Measurements from ENCODE around the gene SLC9A3.

Gene SLC9A3

GRCh38 chr5:433836-434235 is 90.4 kb downstream of the SLC9A3 start:
- Mint-ChIP-seq H3K4me3 (no peak overlapping the region), H3K36me3 (peaks cover 5% of the 10 kb centered on the region), H3K4me1 (ENCODE audit: low read depth) (peaks cover 3% of the 10 kb centered on the region), H3K27ac (no peak overlapping the region), H3K27me3 (no peaks in the 10 kb centered on the region), H3K9me3 (ENCODE audit: low read depth) (no peaks in the 10 kb centered on the region)

- Mint-ChIP-seq H3K4me1 (ENCODE audit: low read depth) (peaks cover 3% of the 10 kb centered on the region), H3K4me3 (no peak overlapping the region), H3K27ac (no peak overlapping the region), H3K27me3 (no peaks in the 10 kb centered on the region), H3K36me3 (peaks cover 5% of the 10 kb centered on the region), H3K9me3 (ENCODE audit: low read depth) (no peaks in the 10 kb centered on the region)
These were observed 91.1 kb downstream of the SLC9A3 start for GRCh38 chr5:432928-433791.

GRCh38 chr5:432201-432927 is 91.9 kb downstream of the SLC9A3 start:
- Mint-ChIP-seq H3K9me3 (ENCODE audit: low read depth) (no peaks in the 10 kb centered on the region), H3K4me1 (ENCODE audit: low read depth) (peaks cover 3% of the 10 kb centered on the region), H3K27ac (no peak overlapping the region), H3K27me3 (no peaks in the 10 kb centered on the region), H3K4me3 (no peak overlapping the region), H3K36me3 (peaks cover 8% of the 10 kb centered on the region)

- Mint-ChIP-seq H3K4me1 (ENCODE audit: low read depth) (peaks cover 3% of the 10 kb centered on the region), H3K27me3 (no peaks in the 10 kb centered on the region), H3K36me3 (peaks cover 8% of the 10 kb centered on the region), H3K4me3 (no peak overlapping the region), H3K27ac (peak overlapping the region; percentile 50), H3K9me3 (ENCODE audit: low read depth) (no peaks in the 10 kb centered on the region)
These were observed 92.6 kb downstream of the SLC9A3 start for GRCh38 chr5:431711-432050.

- peaks cover 8% of the 10 kb centered on the region for H3K36me3 Mint-ChIP-seq
- no peaks in the 10 kb centered on the region for H3K9me3 Mint-ChIP-seq (ENCODE audit: low read depth)
- no peak overlapping the region for H3K4me3 Mint-ChIP-seq
- H3K4me1 Mint-ChIP-seq (ENCODE audit: low read depth): peaks cover 3% of the 10 kb centered on the region
- peak overlapping the region; percentile 50 for H3K27ac Mint-ChIP-seq
- H3K27me3 Mint-ChIP-seq: no peaks in the 10 kb centered on the region
These were observed 93.1 kb downstream of the SLC9A3 start for GRCh38 chr5:431001-431710.

- Mint-ChIP-seq H3K9me3 (ENCODE audit: low read depth) (no peaks in the 10 kb centered on the region), H3K4me3 (no peak overlapping the region), H3K27ac (no peak overlapping the region), H3K27me3 (no peaks in the 10 kb centered on the region), H3K36me3 (peaks cover 8% of the 10 kb centered on the region), H3K4me1 (ENCODE audit: low read depth) (peaks cover 5% of the 10 kb centered on the region)
These were observed 93.9 kb downstream of the SLC9A3 start for GRCh38 chr5:430214-430925.

GRCh38 chr5:429453-430188 is 94.6 kb downstream of the SLC9A3 start:
- no peaks in the 10 kb centered on the region for H3K27me3 Mint-ChIP-seq
- H3K4me3 Mint-ChIP-seq: no peak overlapping the region
- H3K36me3 Mint-ChIP-seq: peaks cover 8% of the 10 kb centered on the region
- no peaks in the 10 kb centered on the region for H3K9me3 Mint-ChIP-seq (ENCODE audit: low read depth)
- H3K4me1 Mint-ChIP-seq (ENCODE audit: low read depth): peaks cover 5% of the 10 kb centered on the region
- H3K27ac Mint-ChIP-seq: no peak overlapping the region

GRCh38 chr5:428754-429452 is 95.3 kb downstream of the SLC9A3 start:
- no peaks in the 10 kb centered on the region for H3K27me3 Mint-ChIP-seq
- peaks cover 5% of the 10 kb centered on the region for H3K4me1 Mint-ChIP-seq (ENCODE audit: low read depth)
- H3K4me3 Mint-ChIP-seq: no peak overlapping the region
- H3K36me3 Mint-ChIP-seq: peaks cover 8% of the 10 kb centered on the region
- H3K27ac Mint-ChIP-seq: peak overlapping the region; percentile 28
- H3K9me3 Mint-ChIP-seq (ENCODE audit: low read depth): no peaks in the 10 kb centered on the region

GRCh38 chr5:428219-428618 is 96.0 kb downstream of the SLC9A3 start:
- H3K36me3 Mint-ChIP-seq: peaks cover 12% of the 10 kb centered on the region
- H3K9me3 Mint-ChIP-seq (ENCODE audit: low read depth): no peaks in the 10 kb centered on the region
- peaks cover 9% of the 10 kb centered on the region for H3K4me1 Mint-ChIP-seq (ENCODE audit: low read depth)
- H3K4me3 Mint-ChIP-seq: no peak overlapping the region
- H3K27ac Mint-ChIP-seq: no peak overlapping the region
- H3K27me3 Mint-ChIP-seq: no peaks in the 10 kb centered on the region

- no peaks in the 10 kb centered on the region for H3K9me3 Mint-ChIP-seq (ENCODE audit: low read depth)
- no peaks in the 10 kb centered on the region for H3K27me3 Mint-ChIP-seq
- H3K36me3 Mint-ChIP-seq: peaks cover 12% of the 10 kb centered on the region
- H3K27ac Mint-ChIP-seq: no peak overlapping the region
- H3K4me3 Mint-ChIP-seq: no peak overlapping the region
- peaks cover 15% of the 10 kb centered on the region for H3K4me1 Mint-ChIP-seq (ENCODE audit: low read depth)
These were observed 96.7 kb downstream of the SLC9A3 start for GRCh38 chr5:427415-428087.

- Mint-ChIP-seq H3K36me3 (peaks cover 12% of the 10 kb centered on the region), H3K27me3 (no peaks in the 10 kb centered on the region), H3K4me1 (ENCODE audit: low read depth) (peaks cover 13% of the 10 kb centered on the region), H3K9me3 (ENCODE audit: low read depth) (no peaks in the 10 kb centered on the region), H3K4me3 (no peak overlapping the region), H3K27ac (no peak overlapping the region)
These were observed 97.8 kb downstream of the SLC9A3 start for GRCh38 chr5:426392-426976.

GRCh38 chr5:425714-426113 is 98.5 kb downstream of the SLC9A3 start:
- Mint-ChIP-seq H3K9me3 (ENCODE audit: low read depth) (no peaks in the 10 kb centered on the region), H3K27me3 (no peaks in the 10 kb centered on the region), H3K4me3 (no peak overlapping the region), H3K4me1 (ENCODE audit: low read depth) (peaks cover 13% of the 10 kb centered on the region), H3K27ac (no peak overlapping the region), H3K36me3 (peaks cover 12% of the 10 kb centered on the region)
